Erythroblast (primary cell): Measurements from ENCODE around the gene MT1H.

Source experiments
- GATA1 ChIP-seq: IDR thresholded peaks from 2 replicates; pipeline ENCODE4 v1.6.1; 2011; ENCODE audit warnings: low read depth, mild to moderate bottlenecking, control low read depth, low read length, moderate library complexity
- POLR2A ChIP-seq: IDR thresholded peaks from 2 replicates; pipeline ENCODE4 v1.6.1; 2011; ENCODE audit warnings: mild to moderate bottlenecking, low read length

GRCh38 chr16:56634715-56635440 is 34.7 kb upstream of the MT1H start:
- TF ChIP-seq POLR2A (no peak), GATA1 (no peak)
